ENCODE results near the gene SMIM10L2A.

DNA sequence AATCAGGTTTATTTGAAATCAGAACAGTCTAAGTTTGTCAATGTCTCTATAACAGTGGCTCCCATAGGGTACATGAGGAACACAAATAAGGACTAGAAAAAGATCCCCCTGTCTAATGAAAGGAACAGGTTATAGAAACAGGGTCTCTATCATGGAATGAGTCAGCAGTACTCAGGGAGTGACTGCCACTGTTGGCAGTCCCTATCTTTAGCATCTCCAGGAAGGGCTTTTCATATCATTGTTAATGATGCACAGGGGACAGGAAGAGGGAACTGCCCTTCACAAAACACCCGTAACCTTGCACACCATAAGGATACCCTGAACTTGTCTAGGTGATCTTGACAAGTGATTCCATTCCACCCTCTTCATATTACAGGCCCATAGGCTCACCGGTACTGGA lies 38.5 kb upstream of the SMIM10L2A start:
- TF ChIP-seq, protein P1, sequence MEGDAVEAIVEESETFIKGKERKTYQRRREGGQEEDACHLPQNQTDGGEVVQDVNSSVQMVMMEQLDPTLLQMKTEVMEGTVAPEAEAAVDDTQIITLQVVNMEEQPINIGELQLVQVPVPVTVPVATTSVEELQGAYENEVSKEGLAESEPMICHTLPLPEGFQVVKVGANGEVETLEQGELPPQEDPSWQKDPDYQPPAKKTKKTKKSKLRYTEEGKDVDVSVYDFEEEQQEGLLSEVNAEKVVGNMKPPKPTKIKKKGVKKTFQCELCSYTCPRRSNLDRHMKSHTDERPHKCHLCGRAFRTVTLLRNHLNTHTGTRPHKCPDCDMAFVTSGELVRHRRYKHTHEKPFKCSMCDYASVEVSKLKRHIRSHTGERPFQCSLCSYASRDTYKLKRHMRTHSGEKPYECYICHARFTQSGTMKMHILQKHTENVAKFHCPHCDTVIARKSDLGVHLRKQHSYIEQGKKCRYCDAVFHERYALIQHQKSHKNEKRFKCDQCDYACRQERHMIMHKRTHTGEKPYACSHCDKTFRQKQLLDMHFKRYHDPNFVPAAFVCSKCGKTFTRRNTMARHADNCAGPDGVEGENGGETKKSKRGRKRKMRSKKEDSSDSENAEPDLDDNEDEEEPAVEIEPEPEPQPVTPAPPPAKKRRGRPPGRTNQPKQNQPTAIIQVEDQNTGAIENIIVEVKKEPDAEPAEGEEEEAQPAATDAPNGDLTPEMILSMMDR (conservative IDR thresholded peaks at IDR 0.05; ENCODE audit: low read depth, low read length), result no peak
- no peak for TF ChIP-seq POLR2A (IDR thresholded peaks at IDR 0.05; ENCODE audit: low read depth, low read length)
- no peak for TF ChIP-seq SMC3 (IDR thresholded peaks at IDR 0.05; ENCODE audit: low read depth, low read length)
- no peak for TF ChIP-seq RAD21 (IDR thresholded peaks at IDR 0.05; ENCODE audit: low read length)
- no peak for TF ChIP-seq BHLHE40 (IDR thresholded peaks at IDR 0.05; ENCODE audit: low read depth, low read length)
- no peak for TF ChIP-seq CEBPB (IDR thresholded peaks at IDR 0.05; ENCODE audit: low read depth, low read length)
- TF ChIP-seq, protein P2, sequence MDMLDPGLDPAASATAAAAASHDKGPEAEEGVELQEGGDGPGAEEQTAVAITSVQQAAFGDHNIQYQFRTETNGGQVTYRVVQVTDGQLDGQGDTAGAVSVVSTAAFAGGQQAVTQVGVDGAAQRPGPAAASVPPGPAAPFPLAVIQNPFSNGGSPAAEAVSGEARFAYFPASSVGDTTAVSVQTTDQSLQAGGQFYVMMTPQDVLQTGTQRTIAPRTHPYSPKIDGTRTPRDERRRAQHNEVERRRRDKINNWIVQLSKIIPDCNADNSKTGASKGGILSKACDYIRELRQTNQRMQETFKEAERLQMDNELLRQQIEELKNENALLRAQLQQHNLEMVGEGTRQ (IDR thresholded peaks at IDR 0.05; ENCODE audit: low read depth, low read length), result no peak
- TF ChIP-seq MAZ (IDR thresholded peaks at IDR 0.05; ENCODE audit: borderline replicate concordance, low read depth, low read length), result no peak
